Activated T-cell treated with anti-CD3 and anti-CD28 coated beads for 4 hours (primary cell): Measurements from ENCODE around the gene RAX.
"Not testable (repeated sequence)": the region's sequence is repeated elsewhere in the genome, so short reads cannot be mapped to it uniquely, and the experiment has no call there.

Experiments
- DNase-seq: peaks from one replicate; pipeline ENCODE4 v3.0.0-alpha.2; 2020

RAX gene

DNA sequence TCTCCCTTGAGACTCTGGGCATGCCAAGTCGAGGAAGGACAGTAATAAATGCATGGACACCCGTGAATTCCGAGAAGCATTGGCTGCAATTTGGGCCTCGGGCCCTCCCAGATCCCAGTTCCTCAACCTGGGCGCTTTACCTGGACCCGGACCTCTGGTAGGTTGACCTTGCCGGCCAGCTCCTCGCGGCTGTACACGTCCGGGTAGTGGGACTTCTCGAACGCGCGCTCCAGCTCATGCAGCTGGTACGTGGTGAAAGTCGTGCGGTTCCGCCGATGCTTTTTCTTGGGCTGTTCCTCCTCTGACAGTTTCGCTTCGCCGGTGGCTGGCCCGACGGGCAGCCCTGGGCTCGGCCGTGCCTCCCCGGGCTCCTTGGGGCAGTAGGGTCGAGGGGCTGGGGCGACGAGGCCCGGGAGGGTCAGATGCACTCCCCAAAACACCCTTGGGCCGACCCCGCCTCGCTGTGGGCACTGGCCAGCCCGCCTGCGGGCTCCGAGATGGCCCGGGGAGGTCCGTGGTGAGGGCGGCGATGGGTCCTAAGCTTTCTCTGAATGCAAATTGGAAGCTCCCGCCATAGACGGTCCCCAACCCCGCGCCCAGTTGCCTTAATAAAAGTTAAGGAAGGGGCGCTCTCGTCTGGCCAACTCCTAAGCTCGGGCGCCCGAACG, 899 bp downstream of the RAX start:
- no peak for DNase-seq

DNA sequence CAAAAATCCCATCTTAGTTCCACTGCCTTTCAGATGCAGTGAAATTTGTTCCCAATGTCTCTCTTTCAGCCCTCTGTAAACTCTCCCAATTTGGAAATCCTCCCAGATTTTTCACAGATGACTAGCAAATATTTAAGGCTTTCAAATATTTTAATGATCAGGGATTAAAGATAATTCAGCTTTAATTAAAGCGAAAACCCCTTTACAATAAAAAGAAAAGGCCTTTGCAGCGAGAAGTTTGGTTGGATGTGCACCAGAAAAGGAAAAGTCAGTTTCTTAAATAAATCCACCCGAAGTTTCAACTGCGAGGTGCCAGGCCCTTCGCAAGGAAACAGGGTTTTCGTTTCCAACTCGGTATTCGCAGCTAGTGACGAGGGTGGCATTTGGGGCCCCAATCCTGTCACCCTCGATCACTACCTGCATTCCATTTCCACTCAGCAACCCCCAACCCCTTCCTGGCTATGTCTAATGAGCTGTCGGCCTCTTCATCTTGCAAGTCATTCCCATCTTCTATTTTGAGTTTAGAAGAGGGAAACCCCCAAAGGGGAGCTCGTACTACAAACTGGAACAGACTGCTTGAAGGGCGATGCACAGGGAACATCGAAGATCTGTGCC, 1.5 kb downstream of the RAX start:
- no peak for DNase-seq

DNA sequence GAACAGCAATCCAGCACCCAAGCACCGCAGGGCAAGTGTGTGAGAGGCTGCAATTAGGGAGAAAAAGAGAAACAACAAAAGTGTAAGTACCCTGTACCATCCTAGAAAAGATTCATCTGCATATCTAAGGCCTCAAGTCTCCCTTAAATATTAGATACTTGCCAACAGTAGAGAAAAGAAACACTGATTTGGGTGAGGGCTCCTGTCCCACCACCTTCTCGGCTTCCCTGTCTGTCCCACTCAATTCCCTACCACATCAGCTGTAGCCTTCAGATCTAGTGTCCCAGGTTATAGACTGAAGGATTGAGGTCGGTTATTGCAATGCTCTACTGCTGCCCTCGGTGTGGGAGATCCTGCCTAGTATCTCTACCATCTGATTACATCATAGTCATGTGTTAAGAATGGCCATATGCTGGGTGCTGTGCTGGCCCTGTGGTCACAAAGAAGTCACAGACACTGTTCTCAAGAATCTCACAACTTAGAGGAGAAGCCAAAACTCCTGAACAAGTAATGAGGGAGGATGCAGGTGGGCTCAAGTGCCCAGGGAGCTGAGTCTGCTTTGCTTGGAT, 2.5 kb downstream of the RAX start:
- no peak for DNase-seq

DNA sequence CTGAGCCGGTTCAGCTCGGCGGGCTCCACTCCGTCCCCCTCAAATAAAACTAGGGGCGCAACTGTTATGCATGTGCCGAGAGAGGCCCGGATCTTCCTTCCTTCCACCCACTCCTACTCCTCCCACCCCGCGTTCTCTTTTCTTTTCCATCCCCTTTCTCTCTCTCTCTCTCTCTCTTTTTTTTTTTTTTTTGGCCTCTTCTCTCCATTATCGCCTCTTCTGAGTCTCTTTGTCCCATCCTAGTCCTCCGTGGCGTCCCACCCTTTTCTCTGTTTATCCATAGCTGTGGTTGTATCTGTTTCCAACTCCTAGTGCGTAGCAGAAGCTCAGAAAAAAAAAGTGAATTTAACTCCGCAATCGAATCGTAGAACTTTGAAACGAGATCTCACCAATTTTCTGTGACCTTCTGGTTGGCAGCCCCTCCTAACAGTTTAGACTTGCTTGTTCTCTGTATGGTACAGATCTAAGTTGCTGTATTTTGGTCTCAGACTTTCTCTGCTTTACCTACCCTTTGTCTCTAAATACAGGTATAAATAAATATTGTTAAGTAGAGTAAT, 3.6 kb downstream of the RAX start:
- DNase-seq = no peak

DNA sequence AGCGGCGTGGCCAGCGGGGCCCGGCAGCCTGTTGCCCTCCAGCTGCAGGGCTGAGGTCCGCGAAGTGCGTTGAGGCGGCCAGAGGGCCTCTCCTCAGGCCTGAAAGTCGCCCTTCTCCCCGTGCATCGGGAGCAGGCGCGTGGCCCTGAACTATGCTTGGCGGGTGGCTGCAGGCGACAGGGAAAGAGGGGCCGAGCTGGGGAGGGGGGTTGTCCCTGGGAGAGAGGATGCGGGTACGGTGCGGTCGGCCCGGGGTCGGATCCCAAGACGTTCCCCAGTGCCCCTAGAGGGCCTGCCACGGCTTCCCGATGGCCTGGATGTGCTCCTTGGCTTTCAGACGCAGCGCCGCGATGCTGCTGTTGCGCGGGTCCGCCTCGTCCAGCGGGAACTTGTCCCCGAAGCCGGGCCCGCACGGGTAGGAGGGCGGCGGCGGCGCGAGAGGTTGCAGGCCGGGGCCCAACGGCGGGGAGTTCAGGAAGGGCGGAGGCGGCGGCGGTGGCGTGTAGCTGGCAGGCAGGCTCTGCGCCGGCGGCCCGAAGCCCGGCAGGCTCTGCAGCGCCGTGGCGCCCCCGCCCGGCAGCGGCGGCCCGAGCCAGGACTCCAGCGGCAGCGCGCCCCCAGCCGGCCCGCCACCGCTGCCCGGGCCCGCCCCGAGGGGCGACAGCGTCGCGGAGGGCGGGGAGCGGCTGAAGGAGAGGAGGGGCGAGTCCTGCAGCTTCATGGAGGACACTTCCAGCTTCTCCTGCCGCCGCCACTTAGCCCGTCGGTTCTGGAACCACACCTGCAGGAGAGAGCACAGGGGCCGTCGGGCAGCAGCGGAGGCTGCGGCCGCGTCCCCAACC, 4.3 kb downstream of the RAX start:
- DNase-seq = no peak

DNA sequence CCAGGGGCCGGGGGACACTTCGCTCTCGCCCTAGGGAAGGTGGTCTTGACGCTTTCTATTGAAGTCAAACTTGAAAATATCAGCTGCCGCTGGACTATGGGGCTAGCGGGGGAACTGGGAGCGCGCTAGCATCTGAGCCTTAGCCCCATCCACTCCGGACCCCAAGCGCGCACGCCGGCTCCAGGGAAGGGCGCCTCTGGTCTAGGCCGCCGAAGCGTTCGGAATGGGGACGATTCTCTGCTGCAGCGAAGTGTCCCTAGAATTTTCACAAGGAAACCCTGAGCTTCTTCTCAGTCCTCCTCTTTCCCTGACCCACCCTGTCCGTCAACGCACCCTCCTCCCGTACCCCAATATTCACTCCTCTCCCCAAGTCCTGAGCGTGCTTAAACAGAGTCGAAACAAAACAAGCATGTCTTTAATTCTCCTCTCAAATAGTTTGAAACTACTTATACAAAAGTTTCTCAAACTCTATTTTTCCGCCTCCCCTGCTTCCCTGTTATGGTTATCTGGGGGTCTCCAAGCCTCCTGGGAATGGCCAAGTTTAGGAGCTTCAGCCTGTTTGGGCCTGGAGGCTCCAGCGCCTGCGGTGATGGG, 5.0 kb downstream of the RAX start:
- DNase-seq = no peak

DNA sequence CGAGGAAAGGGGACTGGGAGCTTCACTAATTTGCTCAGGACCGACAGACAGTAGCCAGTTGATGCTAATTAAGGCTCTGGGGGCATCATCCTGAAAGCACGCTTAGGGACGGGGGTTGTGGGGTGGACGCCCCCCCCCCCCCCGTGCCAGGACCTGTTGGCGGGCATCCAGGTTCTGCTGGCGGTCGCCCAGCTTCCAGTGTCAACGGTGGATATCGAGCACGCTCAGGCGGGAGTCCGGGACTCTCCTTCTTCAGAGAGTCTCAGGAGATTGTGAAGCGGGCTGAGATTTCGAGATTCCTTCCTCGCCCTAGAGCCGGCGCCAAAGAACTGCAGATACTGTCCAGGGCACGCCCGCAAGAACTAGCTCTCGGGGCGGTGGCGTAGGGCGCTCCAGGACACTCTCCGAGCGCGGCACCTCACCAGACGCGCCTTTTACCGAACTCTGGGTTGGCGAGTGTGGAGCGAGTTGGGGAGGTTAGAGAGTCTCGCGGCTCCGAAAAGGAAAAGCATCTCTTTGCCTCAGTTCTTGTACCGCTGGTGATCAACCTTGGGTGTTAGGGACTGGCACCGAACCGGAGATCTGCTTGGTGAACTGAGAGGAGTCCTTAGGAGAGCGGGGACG, 5.6 kb downstream of the RAX start:
- DNase-seq = no peak

DNA sequence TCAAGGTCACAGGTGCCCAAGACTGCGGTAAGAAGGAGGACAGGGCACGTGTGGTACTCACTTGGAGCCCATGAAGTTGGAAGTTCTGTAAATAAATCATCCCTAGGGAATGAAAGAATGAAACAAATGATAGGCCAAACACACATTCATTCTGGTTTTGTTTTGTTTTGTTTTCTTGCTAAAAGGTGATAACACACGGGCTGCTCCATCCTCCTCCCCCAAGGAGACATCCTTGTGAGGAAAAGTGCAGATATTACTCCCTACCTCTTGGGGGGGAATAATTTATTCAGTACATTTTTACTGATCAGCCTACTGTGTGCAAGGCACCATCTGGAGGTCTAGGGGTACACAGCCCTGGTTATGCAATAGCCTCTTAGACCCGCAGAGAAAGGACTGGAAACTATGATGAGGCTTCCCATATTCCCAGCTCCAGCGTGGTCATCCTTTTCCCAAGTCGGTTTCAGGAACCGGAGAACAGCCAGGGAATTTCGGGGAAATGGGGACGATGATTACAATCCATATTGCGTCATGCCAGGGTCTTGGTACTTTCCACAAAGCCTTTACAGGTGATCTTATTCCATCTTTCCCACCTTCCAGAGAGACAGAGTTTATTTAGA, 6.3 kb downstream of the RAX start:
- DNase-seq = no peak

DNA sequence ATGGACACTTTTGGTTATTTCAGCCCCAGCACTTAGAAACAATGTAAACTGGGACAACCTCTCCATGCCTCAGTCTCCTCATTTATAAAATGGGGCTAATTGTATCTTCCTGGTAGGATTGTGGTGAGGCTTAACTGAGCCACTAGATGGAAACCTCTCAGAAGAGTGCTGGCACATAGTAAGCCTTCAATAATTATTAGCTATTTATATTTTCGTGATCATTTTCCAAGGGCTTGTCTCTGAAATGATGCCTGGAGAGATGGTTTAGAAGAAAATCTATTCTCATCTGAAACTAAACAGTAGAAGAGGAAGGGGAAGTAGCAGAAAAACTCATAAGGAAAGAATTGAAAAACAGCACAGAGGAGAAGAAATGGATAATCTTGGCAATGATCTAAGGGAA, 6.8 kb downstream of the RAX start:
- DNase-seq = no peak

DNA sequence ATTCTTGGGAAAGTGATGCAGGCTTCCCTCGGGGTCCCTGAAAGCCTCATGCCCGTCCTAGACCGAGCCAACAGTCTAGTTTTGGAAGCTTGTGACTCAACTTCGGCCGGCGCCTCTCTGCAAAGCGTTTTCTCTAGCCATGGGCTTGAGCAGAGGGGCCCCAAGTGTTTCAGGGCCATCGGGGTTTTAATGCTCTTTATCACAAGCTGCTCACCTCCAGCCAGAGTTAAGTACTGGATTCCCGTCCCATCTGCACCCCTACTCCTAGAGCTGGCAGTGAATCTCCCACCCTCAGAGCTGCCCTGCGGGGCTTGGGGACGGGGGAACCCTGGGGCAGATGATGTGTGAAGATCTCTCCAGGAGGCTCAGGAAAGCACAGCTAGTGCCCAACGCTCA, 7.3 kb downstream of the RAX start:
- DNase-seq = no peak

DNA sequence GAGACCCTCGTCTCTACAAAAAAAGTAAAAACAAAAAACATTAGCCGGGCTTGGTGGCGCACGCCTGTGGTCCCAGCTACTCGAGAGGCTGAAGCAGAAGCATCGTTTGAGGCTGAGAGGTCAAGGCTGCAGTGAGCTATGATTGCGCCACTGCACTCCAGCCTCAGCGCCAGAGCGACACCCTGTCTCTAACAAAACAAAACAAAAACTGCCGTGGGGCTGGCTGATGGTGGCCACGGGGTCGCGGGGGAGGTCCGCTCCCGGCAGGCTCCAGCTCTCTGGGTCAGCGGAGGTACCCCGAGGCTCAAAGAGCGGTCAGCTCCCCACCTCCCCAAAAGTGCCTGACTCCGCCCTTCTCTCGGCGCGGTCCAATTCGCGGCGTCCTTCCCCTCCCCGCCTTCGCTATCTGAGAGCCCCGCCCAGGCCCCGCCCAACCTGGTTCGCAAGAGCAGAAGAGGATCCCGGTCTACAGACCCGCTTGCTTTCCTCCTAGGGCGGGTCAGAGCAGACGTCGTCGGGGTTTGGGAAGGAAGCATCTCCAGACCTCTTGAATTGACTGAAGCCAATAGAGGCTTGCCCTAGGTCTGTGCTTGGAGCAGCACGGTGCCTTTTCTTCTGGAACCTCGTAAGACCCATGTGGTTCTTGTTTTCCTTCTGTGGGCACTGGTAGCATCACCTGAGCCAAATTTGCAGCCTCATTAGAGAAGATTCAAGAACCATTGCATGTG, 7.8 kb downstream of the RAX start:
- DNase-seq = no peak

DNA sequence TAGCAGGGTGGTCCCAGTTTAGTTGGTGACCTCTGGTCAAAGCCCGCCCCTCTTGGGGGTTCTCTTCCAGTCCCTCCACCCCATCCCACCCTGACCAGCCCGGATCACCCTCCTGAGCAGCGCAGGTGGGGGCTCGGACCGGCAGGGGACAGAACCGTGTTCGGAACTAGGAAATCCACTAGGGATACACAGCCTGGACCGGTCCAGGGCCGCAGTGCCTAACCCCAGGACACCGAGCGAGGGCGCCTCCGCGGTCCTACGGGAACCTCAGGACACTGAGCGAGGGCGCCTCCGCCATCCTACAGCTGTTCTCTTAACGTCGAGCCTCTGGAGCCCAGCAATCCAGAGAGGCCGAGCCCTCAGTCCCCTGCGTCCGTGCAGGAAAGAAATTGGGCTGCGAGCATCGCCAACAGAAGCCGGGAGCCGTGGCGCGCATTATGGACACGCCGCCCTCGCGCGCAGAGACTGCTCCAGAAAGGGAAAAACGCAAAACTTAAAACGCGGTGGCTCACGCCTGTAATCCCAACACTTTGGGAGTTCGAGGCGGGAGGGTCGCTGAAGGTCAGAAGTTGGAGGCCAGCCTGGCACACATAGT, 8.5 kb downstream of the RAX start:
- DNase-seq = no peak

DNA sequence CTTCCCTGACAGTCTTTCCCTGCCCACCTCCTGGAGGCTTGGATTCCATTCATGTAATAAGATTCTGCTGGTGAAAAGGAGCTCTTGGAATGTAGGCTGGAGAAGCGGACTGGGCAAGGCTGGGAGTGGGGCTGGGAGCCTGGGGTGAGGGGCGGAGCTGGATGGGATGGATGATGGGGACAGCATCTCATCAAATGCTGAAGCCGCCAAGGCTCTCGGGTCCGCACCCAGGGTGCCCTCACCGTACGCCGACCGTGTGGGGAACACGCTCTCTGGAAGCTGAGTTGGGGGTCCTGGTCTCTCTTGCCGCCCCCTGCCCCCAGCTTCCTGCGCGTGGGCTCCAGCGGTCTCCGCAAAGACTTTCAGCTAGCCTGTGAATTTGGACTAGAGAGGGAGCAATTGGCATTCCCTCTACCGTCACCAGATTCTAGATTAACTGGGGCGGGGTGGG, 9.1 kb downstream of the RAX start:
- DNase-seq = no peak

DNA sequence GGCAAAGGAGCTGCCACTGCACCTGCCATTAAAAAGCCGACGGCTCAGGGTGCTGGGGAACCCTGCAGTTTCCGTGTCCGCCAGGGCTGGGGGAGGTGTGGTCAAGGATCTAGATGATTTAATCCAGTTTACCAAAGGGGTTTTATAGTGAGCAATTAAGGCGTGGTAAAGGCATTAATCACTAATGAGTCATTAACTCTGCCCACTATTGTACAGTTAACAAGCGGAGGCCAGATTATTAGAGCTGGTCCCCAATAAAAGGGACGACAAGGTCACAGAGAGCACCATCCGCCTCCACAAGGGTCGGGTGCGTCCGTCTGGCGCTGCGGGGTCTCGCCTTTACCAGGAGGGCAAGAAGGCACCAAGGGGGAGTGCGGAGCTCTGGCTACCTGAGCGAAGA, 9.6 kb downstream of the RAX start:
- DNase-seq = no peak

DNA sequence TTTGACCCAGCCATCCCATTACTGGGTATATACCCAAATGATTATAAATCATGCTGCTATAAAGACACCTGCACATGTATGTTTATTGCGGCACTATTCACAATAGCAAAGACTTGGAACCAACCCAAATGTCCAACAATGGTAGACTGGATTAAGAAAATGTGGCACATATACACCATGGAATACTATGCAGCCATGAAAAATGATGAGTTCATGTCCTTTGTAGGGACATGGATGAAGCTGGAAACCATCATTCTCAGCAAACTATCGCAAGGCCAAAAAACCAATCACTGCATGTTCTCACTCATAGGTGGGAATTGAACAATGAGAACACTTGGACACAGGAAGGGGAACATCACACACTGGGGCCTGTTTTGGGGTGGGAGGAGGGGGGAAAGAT, 11.0 kb downstream of the RAX start:
- not testable (repeated sequence) for DNase-seq

DNA sequence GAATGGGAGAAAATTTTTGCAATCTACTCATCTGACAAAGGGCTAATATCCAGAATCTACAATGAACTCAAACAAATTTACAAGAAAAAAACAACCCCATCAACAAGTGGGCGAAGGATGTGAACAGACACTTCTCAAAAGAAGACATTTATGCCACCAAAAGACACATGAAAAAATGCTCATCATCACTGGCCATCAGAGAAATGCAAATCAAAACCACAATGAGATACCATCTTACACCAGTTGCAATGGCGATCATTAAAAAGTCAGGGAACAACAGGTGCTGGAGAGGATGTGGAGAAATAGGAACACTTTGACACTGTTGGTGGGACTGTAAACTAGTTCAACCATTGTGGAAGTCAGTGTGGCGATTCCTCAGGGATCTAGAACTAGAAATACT, 11.4 kb downstream of the RAX start:
- not testable (repeated sequence) for DNase-seq

DNA sequence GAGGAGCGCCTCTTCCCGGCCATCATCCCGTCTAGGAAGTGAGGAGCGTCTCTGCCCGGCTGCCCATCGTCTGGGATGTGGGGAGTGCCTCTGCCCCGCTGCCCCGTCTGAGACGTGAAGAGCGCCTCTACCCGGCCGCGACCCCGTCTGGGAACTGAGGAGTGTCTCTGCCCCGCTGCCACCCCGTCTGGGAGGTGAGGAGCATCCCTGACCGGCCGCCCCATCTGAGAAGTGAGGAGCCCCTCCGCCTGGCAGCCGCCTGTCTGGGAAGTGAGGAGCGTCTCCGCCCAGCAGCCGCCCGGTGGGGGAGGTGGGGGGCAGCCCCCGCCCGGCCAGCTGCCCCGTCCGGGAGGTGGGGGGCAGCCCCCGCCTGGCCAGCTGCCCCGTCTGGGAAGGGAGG, 17.8 kb downstream of the RAX start:
- not testable (repeated sequence) for DNase-seq

DNA sequence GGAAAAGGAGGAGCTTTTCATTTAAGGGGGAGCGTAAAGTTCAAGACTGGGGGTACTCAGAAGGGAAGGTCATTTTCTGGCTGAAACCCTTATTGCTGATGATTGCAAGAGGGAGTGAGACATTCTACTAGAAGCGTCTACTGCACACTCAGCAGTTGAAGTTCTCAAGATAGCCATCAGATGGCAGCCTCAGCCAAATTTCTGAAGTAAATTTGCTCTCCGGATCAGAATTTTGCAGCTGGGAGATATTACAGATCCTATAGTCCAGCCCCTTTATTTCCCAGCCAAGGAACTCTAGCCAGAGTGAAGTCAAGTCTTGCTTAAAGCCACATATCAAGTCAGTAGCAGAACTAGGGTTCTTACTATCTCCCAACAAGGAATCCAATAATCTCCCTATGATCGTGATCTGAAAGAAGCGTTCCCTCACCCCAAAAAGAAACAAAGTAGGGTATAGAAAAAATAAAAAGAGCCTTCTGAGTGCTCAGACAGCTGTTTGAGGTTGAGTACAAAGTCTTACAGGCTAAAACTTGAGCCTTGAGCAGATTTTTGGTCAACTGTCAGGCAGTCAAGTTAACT, 24.0 kb downstream of the RAX start:
- DNase-seq = no peak

DNA sequence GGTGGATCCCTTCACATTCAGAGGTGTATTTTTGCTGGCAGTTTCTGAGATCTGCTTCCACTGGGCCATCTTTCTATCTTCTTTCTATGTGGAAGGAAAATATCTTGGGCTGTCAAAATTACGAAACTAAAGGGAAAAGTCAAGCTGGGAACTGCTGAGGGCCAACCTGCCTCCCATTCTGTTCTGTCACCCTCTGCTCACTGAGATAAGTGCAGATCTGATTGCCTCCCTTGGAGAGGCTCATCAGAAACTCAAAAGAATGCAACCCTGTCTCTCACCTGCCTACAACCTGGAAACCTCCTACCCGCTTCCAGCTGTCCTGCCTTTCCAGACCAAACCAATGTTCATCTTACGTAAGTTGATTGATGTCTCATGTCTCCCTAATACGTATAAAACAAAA, 26.5 kb downstream of the RAX start:
- no peak for DNase-seq

DNA sequence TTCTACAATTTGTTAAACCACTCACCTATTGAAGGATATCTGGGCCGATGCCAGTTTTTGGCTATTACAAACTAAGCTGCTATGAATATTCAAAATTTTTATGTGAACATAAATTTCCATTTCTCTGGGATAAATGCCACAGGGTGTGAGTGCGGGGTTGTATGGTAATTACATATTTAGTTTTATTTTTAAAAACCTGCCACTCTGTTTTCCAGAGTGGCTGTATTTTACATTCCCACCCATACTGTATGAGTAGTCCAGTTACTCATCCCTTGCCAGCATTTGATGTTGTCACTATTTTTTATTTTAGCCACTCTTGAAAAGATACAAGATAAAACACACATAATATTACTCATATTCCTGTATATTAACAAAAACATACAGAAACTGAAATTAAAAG, 30.3 kb downstream of the RAX start:
- no peak for DNase-seq

DNA sequence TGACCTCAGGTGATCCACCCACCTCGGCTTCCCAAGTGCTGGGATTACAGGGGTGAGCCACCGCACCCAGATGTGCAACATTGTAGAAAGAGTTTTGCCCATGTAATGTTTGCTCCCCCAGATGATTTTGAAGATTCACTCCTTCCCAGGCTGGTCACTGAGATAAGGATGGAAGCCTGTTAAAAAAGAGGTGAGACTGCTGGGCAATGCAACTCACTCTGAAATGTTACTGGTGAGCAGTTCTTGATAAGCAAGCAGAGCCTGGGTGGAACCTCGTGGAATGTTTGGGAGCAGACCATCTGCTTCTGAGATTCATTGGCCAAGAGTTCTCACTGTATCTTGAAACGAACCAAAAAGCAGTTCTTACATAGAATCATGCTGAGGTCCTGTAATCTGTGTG, 33.6 kb downstream of the RAX start:
- DNase-seq = no peak
